HG02852 (cell line): ENCODE results near the gene DSE.

ENCODE experiments used
- ATAC-seq: cut with Tn5 transposase; IDR thresholded peaks from one replicate; pipeline ENCODE4 v1.9.1; 2021; ENCODE audit warnings: mild to moderate bottlenecking, moderate library complexity; ENCODE audit not compliant: unreplicated experiment

Gene DSE

DNA sequence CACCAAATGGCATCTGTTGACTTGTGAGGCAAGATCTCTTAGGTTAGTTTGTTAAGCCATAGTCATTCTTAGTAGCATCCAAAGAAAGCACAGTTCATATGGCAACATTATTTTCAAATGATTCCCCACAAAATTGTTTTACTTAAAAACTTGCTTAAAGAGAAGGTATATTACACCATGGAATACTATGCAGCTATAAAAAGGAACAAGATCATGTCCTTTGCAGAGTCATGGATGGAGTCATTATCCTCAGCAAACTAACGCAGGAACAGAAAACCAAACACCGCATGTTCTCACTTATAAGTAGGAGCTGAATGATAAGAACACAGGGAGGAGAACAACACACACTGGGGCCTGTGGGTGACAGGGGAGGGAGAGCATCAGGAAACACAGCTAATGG is 10.9 kb upstream of the DSE start:
- no peak for ATAC-seq

DNA sequence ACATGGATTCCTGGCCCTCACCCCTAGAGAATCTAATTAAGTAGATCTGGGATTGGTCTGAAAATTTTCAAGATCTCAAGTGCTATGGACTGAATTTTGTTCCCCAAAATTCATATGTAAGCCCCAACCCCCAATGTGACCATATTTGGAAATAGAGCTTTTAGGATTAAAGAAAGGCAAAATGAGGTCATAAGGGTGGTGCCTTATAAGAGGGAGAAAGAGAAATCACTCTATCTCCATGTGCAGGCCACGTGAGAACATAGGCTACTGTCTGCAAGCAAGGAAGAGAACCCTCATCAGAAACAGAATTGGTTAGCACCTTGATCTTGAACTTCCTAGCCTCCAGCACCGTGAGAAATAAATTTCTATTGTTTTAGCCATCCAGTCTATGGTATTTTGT is 8.5 kb upstream of the DSE start:
- no peak for ATAC-seq

DNA sequence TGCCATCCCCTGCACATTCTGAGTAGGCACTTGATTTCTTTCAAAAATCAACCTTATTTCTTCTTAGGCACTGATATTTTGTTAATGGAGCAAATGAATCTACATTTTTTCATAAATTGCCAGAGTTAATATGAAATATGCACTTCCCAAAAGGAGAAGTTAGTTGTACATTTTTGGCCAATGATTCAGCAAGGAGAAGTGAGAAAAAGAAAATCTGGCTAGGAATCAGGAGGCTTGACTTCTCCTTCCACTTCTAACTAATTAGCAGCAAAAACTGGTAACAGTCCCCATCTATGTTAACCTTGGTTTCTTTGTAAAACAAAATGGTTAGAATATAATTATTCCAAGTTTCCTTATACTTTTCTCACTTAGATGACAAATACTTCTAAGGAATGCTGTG is 7.0 kb upstream of the DSE start:
- no peak for ATAC-seq

DNA sequence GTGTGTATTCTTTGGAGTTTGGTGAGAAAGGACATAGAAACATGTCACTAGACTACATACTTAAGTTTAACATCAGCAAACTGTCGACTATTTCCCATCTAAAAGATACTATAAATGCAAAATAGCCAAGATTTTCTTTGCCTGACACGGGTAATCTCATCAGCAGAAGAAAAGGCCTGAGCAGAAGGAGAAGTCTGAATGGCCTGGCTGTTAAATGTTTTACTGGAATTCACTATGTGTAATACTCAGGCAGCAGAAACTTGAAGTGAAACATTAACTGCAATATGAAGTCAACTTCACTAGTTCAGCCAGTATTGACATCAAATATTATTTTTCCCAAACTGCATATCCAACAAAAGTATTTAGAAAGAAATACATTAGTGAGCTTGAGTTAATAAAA is 6.4 kb upstream of the DSE start:
- ATAC-seq = no peak

DNA sequence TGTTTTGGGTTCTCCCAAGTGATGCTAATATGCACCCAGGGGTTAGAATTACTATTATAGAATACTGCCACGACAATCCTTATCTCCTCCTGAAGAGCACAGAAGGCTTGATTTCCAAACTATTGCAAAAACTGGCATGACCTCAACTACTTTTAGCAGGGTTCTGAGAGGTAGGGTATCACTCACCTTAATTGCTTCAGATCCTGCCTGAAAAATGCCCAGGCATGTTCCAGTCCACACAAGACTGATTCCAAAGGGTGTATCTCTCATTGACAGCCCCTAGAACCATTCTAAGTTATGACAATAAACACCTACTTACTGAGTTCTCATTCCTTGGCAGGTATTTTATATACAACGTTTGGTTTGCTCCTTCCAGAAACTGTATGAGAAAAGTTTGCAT is 5.0 kb upstream of the DSE start:
- ATAC-seq = no peak

DNA sequence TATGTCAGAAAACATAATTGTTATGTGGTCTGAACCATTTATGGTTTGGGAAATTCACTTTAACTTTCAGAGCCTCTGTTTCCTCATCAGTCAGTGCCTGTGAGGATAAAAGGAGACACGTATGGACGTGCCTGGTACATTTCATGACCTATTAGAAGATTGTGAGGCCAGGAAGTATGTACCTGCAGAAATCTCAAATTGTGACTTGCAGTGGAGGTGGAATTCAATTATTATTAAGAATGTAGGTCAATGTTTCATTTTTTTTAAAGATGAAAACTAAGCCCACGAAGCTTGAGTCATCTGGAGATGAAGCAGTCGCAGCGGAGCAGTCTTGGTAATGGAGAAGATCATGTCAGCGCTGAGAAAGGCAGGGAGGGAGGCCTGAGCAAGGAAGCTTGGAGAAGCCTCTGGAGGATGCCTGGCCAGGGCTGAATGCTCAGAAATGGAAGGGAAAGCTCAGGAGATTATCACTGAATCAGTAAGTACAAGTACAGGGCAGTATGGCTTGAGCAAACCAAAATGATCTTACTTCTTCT is 3.9 kb upstream of the DSE start:
- no peak for ATAC-seq

DNA sequence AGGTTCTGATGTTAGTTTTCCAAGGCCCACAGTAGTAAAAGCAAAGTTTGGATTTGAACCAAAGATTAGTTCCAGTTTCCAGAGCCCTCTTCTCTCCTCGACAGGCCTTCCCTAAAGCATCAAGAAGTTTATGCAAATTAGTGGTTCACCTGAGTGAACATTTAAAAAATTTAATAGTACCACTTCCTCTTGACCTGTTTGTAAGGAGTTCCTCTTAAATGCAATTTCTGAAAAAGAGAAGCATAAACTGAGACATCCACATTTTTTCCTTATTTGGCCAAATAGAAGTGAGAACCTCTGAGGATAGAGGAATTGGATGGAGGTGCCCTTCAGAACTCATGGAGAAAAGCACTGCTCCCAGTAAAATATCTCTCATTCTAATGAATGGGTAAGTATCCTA is 1.2 kb upstream of the DSE start:
- peak; percentile 43 for ATAC-seq

DNA sequence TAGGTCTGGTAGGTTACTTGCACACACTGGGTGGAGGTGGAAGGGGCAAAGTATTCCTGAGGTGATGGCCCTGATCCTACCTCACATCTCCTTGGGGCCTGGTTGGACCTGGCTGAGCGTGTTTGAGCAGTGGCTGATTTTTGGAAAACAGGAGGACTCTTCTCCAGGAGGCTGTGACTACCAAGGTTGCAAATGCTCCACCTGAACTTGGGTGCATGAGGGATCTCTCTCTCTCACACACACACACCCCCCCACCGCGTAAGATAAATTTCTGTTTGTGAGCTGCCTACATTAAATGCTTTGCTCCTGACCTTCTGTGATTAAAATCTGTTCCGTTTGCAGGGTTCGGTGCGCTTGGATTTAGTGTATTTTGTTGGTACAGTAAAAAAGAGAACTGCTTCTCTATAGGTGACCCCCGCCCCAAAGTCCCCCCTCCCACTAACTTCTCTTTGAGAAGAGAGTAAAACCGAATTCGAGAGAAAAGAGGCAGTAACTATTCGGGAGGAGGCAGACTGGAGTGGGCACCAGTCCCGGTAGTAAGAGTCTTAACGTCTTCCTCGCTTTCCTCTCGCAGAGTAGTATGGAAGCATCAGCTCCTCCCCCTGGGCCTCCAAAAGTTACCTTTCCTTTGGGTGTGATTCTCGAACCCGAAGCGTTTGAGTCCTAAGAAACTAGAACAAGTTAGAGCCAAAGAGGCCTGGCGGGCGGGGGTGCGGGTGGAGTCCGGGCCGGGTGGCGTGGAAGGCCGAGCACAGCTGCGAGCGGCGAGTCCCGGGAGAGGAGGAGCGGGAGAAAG is 585 bp upstream of the DSE start:
- ATAC-seq = peak; percentile 47

DNA sequence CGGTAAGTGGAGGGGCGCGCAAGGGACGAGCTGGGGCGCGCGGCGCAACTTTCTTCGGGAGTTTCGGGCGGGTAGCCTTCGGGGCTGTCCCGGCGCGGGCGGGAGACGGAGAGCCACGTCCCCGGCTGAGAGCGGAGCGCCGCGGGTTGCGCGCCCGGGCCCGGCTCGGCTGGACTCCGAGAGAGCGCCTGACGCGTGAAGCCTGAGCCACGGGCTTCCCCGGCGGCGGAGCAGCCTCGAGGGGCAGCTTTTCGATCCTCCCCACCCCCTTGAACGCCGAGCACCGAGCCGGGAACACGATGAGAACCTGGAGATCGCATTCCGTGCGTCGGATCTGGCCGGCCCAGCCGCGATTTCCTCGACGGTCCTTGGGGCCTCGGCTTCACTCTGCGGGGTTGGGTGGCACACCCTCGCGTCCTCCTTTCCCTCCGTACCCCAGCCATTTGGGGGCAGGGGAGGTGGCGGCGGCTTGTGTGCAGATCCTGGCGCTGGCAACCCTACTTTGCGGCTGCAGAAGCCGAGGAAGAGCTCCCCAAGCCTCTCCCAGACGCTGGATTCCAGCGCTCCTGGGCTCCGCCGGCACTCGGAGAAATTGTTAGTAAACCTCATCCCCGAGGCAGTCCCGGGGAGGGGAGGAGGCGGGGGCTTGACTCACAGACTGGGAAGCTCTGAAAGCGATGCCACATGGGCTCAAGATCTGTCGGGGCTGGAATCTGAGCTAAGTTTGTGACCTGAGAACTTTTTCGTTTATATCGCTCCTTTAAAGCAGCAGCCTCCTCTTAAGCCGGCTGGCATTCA is 572 bp downstream of the DSE start:
- ATAC-seq = peak; percentile 52

DNA sequence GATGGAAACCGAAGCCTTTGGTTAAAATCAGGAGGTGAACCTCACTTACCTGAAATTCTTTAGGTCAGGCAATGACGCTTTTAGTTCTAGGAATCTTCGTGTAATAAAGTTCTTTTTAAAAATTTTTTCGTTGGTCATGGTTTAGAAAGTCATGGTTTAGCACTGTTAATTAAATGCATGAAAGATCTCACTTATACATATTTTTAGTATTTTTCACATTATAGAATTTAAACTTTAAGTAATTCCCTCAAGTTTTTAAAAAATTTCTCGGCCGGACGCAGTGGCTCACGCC is 1.1 kb downstream of the DSE start:
- ATAC-seq = no peak

DNA sequence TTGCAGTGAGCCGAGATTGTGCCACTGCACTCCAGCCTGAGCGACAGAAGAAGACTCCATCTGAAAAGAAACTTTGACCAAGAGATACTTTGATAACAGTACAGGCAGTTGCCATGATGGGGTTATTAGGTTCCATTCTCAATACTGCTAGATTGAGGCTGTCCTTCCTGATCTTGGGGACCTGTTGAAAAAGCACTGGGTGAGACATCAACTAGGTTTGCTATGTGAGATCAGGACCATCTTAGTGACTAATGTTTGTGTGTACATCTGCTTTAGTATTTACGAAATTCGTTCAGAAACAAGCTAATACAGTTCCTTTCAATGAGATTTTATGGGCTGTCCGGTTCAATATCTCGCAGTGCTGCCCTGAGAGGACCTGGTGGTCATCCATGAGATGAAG is 2.6 kb downstream of the DSE start:
- ATAC-seq = no peak

DNA sequence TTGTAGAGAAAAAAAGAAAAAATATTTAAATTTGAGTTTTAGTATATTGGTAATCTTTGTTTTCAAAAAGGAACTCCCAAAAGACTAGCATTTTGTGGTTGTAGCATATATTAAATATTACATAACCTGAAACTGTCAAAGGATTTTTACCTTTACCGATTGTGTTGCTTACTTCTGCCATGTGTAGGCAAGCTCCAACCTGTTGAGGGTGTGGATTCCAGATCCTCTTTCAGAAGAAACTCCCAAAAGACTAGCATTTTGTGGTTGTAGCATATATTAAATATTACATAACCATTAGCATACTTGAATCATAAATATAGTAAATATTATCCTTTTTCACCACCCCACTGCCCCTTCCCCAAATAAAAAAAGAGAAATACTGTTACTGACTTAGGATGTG is 3.2 kb downstream of the DSE start:
- no peak for ATAC-seq

DNA sequence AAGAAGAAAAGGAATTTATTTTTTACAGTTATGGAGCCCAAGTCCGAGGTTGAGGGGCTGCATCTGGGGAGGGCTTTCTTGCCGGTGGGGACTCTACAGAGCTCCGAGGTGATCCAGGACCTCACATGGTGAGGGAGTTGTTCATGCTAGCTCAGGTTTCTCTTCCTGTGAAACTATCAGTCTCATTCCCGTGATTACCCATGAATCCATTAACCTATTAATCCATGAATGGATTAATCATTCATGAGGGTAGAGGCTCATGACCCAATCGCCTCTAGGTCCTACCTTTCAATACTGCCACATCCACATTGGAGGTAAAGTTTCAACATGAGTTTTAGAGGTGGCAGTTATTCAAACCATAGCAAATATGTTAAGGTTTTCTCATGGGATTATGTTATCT is 3.8 kb downstream of the DSE start:
- ATAC-seq = no peak

DNA sequence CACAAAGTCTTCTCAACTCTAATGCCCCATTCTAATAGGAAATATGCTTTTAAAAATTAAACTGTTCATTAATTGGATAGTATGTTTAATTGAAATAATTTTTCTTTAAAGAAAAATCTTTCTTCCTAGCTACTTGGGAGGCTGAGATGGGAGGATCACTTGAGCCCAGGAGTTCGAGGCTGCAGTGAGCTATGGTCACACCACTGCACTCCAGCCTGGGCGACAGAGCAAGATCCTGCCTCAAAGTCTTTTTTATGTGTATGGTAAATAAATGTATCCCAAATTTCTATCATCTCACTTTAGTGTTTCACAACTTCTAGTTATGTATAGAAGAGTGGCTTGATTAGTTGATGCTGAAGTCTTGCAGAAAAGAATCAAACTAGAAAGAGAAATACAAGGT is 4.5 kb downstream of the DSE start:
- ATAC-seq = no peak

DNA sequence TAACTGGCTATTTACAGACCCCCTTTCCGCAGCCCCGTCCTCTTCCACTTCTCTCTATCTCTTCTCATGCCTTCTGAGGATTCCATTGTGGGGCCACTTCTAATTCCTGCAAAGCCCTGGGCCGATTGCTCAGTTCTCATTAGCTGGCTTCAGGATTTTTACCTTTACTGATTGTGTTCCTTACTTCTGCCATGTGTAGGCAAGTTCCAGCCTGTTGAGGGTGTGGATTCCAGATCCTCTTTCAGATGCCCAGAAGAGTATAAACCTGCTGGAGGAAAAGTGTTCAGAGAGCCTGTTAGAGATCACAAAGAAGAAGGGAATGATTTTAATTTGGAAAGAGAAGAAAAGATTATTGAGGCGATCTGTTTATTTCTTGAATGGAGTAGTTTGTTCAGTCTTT is 5.4 kb downstream of the DSE start:
- ATAC-seq = no peak

DNA sequence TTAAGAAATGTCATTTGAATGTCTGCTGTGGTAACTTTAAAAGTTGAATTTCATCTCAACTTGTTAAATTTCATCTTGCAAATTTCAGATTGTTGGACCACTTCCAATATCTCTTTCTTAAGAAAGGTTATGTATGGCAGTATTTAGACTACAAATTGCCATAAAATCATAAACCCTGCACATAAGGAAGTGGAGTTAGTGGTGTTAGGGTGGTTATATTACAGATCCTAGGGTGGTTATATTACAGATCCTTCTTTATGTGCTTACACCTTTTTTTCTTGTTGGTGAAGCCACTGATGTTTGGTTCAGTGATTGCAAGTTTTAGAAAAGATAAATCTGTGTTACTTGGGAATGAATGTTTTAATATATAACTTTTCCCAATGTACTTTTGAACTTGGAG is 9.0 kb downstream of the DSE start:
- no peak for ATAC-seq

DNA sequence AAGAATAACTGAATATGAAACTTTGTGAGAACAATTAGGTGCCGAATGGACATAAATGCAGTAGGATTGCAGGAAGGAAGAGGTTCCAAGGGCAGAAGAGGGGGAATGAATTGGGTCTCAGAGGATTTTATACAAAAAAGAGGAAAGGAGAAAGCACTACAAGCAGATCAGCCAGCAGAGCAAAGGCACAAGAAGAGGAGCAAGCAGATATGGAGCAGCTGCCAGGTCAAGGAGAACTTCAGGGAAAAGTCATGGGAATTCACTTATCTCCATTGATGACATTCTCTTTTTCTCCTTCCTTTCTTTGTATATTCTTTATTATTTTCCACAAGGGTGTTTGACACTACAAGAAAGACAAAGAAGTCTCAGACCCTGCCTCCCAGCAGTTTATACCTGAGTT is 9.6 kb downstream of the DSE start:
- no peak for ATAC-seq

DNA sequence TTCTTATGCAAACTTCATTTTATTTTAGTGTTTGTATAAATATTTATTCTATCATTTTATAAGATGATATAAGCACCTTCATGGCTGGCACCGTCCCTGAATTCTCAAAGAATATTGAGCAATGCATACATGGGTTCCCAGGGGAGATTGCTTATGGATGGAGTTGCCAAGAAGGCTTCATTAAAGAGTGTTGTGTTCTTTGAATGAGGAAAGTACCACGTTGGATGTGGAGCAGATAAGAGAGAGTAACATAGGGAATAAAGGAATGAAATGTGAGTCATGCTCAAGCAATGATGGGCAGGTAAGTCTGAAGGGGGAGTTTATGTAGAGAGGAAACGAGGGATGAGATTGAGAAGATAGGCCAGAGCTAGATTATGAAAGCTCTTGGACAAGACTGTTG is 10.3 kb downstream of the DSE start:
- ATAC-seq = no peak

DNA sequence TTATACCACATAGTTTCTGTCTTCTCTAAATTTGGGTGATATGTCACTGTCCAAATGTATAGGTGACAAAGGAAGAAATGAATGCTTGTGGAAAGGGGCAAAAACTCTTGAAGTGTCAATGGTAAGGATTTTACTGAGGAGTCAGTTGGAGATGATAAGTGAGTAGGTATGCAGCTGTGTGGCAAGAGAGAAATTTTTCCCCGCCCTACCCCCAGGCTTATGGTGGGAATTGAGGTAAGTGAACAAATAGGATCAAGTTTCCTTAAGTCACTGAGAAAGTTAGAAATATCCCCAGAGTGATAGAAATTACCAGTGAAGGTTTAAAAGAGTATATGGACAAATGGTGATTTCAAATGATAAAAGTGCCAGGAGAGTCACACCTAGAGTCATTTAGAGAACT is 11.8 kb downstream of the DSE start:
- ATAC-seq = no peak

DNA sequence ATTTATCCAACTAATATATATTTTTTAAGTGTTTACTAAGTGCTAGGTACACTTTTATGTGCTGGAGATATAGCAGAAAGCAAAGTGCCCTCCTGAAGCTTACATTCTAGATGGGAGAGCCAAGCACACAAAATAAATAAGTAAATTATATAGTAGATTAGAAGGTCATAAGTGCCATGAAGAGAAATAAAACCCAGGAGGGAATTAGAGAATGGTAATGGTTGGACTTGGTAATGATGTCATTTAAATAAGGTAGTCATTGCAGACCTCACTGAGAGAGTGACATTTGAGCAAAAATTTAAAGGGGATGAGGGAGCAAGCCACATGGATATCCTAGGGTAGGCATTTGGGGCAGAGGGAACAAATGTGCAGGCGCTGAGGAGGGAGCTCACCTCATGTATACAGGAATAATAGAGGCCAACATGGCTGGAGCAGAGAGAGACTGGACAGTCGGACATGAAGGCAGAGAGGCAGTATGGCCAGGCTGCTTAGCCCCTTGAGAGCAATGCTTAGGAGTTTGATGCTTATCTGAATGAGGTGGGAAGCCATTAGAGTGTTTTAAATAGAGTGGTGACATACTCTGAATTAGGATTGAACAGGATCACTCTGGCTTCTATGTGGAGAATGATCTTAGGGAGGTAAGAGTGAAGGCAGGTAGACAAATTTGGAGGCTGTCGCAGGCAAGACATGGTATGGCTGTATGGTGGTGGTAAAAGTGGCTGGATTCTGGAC is 14.1 kb downstream of the DSE start:
- ATAC-seq = no peak

DNA sequence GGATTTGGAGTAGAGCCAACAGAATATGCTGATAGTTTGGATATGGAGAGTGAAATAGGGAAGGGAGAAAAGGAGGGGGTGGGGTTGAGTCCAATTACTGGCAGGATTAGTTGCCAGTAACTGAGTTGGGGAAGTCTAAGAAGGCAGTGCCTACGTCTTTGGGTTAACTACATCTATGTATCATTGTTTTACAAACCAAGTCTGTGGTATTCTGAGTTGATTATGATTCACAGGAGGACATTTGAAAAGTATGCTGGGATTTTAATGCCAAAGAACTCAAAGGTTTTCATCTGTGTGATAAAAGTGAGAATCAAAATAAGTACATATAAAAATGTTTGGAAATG is 14.7 kb downstream of the DSE start:
- ATAC-seq = no peak

DNA sequence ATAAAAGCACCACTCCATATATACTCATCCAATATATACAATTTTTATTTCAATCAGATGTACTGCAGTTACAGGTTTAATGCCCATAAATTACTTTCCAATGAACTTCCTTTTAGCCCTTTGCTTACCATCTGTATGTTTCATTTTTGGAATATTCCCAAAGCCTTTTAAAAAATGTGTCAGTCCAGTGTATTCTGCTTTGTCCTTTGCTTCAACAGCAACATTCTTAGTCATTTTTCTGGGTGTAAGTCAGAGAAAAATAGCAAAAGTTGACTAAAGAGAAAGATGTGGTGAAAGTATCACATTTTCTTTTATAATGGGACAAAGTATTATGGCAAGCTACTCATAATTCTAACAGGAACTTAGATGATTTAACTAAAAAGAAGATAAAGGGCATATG is 15.2 kb downstream of the DSE start:
- no peak for ATAC-seq
